ENCODE results near the gene TRMT112.
"Not testable (repeated sequence)": the region's sequence is repeated elsewhere in the genome, so short reads cannot be mapped to it uniquely, and the experiment has no call there.

The TRMT112 gene

GRCh38 chr11:64327993-64328392 lies 10.6 kb upstream of the TRMT112 start:
- DNase-seq, result no peak

GRCh38 chr11:64327375-64327774 lies 10.0 kb upstream of the TRMT112 start:
- DNase-seq, result no peak

DNA sequence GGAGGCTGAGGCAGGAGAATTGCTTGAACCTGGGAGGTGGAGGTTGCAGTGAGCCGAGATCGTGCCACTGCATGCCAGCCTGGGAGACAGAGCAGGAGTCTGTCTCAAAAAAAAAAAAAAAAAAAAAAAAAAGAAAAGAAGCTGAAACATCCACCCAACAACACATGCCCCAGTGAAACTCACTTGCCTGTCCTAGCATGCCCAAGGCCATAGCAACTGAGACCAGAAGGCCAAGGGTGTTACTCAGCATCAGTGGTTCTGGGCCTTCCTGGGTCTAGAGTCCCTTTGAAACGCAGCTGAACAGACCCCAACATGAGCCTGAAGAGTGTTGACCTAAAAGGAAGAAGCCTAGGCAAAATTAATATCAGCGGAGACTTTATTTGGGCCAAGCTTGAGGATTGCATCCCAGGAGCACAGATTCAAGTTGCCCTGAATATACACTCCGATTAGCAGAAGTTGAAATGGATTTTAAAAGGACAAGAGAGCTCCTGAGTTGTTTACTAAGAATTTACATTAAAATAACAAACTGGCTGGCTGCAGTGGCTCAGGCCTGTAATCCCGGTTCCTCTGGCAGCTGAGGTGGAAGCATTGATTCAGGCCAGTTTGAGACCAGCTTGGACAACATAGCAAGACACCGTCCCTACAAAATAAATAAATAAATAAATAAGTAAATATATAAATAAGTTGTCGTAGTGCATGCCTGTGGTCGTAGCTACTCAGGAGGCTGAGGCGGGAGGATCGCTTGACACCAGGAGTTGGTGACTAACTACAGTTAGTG lies 7.5 kb upstream of the TRMT112 start:
- no peak for DNase-seq

- not testable (repeated sequence) for DNase-seq
Measured at GRCh38 chr11:64323984-64324383, 6.6 kb upstream of the TRMT112 start.

GRCh38 chr11:64323373-64323772 lies 6.0 kb upstream of the TRMT112 start:
- DNase-seq, result no peak

DNA sequence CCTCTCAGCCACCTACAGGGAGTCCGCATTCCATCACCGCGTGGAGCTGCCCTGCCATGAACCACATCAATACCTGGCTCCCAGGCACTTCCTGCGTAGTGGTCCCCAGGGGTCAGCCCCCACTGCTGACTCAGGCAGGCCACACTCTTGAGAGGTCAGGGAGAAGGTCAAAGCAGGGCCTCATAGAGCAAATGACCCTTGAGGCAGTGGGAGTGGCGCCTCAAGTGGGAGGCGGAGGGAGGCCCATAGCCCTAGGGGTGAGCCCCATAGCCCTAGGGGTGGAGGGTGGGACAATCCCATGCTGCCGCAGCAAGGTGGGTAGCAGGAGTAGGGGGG lies 5.5 kb upstream of the TRMT112 start:
- no peak for DNase-seq

DNA sequence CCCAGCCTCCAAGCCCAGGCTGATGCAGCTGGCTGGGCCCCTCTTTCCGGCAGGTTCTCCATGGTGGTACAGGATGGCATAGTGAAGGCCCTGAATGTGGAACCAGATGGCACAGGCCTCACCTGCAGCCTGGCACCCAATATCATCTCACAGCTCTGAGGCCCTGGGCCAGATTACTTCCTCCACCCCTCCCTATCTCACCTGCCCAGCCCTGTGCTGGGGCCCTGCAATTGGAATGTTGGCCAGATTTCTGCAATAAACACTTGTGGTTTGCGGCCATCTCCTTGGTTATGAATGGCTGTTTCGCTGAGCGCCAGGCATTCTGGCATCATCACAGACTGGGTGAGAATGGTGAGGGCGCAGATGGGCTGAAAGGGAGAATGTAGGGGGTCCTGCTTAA lies 4.2 kb upstream of the TRMT112 start:
- no peak for DNase-seq

- no peak for DNase-seq
Measured at GRCh38 chr11:64321026-64321425, 3.7 kb upstream of the TRMT112 start.

- no peak for DNase-seq
Measured at GRCh38 chr11:64320556-64320955, 3.2 kb upstream of the TRMT112 start.

DNA sequence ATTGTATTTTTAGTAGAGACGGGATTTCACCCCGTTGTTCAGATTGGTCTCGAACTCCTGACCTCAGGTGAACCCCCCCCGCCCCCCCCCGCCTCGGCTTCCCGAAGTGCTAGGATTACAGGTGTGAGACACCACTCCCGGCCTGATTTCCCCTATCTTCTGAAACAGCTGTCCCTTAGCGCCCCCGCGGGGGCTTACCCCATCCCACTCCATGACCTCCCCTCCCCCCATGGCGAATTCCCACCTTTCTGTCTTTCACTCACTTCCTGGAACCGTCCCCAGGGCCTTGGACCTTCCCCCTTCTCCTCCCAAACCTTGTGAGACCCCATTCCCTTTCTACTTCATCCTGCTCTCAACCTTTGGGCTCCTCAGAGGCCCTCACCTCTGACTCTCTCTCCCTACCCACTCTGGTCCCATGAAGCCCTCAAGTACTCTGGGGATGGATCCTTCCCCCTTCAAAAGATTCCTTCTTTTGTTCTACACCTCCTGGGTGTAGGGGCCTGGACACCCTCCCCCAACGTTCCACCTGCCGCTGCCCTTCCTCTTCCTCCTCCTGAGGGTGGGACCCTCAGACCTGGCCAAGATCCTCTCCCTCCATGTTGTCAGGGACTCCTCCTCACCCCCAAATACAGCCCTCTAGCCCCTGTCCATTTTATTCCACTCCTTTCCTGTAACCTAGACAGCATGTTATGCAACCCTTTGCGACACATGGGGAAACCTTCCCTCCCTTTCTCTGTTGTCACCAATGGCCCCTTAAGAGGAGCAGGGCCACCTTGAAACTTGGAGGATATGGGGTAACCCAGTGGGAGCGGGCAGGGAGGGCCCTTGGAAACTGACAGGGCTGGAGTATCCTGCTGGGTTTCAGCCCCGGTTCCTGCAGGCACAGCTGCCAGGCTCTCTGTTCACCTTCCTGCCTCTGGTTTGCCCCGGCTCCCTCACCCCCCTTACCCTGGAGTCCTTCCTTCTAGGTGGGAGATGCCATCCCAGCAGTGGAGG lies 1.7 kb upstream of the TRMT112 start:
- no peak for DNase-seq

GRCh38 chr11:64317961-64318765 lies 804 bp upstream of the TRMT112 start, which contains the start of gene PRDX5:
Gene PRDX5 (plus strand): TSS chr11:64318121. CDS start chr11:64318216, 95 bp downstream.
- DNase-seq, result peak; percentile 91

DNA sequence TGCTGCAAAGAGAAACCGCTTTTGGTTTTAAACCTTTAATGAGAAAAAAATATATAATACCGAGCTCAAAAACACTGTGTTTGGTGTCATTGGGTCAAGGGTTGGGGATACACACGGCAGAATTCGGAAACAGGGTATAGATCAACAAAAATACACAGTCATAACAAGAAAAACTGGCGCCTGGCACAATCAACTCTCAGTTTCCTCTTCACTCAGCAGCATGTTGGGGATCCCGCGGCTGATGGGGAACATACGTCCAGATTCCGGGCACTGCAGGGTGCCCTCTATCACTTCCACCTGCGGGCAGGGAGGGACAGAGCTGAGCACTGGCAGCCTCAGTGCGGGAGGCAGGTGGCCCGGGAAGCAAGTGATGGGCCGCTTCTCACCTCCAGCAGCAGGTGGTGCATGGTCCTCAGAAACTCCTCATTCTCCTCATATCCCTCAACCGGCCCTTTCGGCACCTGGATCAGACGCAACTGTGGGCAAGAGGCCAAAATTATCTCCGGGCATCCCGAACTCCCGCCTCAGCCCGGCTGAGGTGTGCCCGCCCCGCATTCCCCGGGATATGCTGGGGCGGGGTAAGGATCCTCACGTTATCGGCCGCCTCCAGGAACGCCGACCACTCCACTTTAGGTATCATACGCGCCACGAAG lies 561 bp downstream of the TRMT112 start:
- DNase-seq, result peak; percentile 31

GRCh38 chr11:64315667-64316526 lies 1.5 kb downstream of the TRMT112 start:
- not testable (repeated sequence) for DNase-seq

DNA sequence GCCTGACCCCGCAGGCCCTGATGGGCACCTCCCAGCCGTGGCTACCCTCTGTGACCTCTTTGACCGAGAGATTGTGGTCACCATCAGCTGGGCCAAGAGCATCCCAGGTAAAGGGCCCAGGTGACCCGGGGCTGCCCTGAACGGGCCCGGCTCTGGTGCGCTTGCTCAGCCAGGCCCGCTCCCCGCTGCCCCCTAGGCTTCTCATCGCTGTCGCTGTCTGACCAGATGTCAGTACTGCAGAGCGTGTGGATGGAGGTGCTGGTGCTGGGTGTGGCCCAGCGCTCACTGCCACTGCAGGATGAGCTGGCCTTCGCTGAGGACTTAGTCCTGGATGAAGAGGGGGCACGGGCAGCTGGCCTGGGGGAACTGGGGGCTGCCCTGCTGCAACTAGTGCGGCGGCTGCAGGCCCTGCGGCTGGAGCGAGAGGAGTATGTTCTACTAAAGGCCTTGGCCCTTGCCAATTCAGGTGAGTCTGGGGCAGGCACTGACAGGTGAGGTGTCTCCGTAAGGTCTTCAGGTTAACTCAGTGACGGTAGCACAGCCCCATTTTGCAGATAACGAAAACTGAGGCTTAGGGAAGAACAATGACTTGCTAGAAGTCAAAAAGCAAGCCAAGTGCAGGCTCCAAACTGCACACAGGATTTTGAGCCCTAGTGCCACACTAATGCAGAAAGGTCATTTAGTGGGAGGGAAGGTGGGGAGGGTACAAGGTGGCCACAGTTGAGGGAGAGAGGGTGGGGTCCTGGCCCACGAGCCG lies 2.4 kb downstream of the TRMT112 start:
- DNase-seq, result no peak

- no peak for DNase-seq
Measured at GRCh38 chr11:64314146-64314804, 3.1 kb downstream of the TRMT112 start.

GRCh38 chr11:64313491-64314145 lies 3.7 kb downstream of the TRMT112 start:
- no peak for DNase-seq

- DNase-seq, result no peak
Measured at GRCh38 chr11:64312947-64313346, 4.4 kb downstream of the TRMT112 start.

GRCh38 chr11:64307795-64308194 lies 9.6 kb downstream of the TRMT112 start:
- not testable (repeated sequence) for DNase-seq

GRCh38 chr11:64306876-64307622 lies 10.3 kb downstream of the TRMT112 start:
- no peak for DNase-seq

All from activated CD4-positive, alpha-beta T cell treated with anti-CD3 and anti-CD28 coated beads for 1 hour (primary cell).